GM12873 (cell line): ENCODE results near the gene CNTN2.
A peak's percentile ranks its signal among the peaks of the same experiment; 100 is the strongest.

Experiments used
- TF ChIP-seq, protein P1 (sequence below): IDR thresholded peaks from 2 replicates; pipeline ENCODE4 v1.5.1; 2012; ENCODE audit warnings: low read depth, mild to moderate bottlenecking, moderate library complexity, low read length, control low read depth; ENCODE audit not compliant: insufficient read depth; ENCODE audit errors: missing control alignments

Gene CNTN2

DNA sequence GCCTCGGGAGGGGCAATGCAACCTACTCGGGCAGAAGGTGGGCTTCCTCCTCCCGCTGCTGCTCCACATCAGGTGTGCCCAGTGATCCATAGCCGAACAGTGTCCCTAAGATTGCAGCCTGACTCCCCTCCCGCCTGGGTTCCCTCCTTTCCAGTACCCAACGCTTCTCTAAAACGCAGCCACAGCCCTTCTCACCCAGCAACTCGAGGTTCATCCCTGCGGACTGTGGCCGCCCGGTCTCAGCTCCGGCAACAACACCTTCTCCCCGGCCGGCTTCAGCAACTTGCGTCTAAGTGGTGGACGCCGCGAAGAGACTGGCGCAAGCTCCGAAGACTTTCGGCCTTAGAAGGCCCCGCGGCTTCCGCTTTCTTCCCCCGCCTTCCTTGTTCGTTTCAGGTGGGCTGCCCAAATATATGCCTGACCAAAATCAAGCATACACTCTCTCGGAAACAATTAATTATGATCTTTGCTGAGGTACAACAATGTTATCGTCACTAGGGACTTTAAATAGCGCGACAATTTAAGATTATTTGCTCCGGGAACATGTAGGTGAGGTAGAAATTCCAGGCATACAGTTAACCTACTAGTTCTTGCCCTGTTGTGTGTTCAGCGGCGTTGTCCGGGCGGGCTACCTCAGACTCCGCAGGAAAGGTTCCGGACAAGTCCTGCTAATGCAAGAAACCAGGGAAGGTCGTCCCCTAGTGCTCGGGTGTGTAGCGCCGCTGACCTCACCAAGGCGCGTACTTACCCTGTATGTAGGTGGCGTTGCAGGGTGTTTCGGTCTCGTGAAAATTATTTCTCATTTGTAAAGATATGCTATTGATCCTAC is 78.9 kb downstream of the CNTN2 start, which contains the start of gene RBBP5:
TSS of gene RBBP5 (minus strand) at position 319 of the 829 bp plus-strand sequence. CDS start at position 214, 105 bp downstream.
- TF ChIP-seq, protein P1, sequence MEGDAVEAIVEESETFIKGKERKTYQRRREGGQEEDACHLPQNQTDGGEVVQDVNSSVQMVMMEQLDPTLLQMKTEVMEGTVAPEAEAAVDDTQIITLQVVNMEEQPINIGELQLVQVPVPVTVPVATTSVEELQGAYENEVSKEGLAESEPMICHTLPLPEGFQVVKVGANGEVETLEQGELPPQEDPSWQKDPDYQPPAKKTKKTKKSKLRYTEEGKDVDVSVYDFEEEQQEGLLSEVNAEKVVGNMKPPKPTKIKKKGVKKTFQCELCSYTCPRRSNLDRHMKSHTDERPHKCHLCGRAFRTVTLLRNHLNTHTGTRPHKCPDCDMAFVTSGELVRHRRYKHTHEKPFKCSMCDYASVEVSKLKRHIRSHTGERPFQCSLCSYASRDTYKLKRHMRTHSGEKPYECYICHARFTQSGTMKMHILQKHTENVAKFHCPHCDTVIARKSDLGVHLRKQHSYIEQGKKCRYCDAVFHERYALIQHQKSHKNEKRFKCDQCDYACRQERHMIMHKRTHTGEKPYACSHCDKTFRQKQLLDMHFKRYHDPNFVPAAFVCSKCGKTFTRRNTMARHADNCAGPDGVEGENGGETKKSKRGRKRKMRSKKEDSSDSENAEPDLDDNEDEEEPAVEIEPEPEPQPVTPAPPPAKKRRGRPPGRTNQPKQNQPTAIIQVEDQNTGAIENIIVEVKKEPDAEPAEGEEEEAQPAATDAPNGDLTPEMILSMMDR = peak; percentile 81

- TF ChIP-seq, protein P1 = no peak
These were observed 79.5 kb downstream of the CNTN2 start for GRCh38 chr1:205122489-205122882.

DNA sequence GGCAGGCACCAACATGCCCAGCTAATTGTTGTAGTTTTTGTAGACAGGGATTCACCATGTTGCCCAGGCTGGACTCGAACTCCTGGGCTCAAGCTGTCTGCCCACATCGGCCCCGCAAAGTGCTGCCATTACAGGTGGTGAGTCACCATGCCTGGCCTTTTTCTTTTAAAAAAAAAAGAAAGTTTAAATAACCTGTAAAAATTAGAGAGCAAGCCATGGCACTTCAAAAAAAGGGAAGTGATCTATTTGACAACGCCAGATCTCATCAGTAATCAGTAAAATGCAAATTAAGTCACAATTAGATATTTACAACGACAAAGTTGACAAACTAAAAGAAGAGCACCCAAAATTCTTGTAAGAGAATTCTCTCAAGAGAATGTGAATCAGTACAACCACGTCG is 81.7 kb downstream of the CNTN2 start:
- TF ChIP-seq, protein P1 = no peak

GRCh38 chr1:205127646-205128045 is 84.6 kb downstream of the CNTN2 start:
- TF ChIP-seq, protein P1 = no peak
